ENCODE measurements around the gene STS. TPM values are rescaled to one million over a fixed set of nuclear protein-coding genes. Genes with fewer than 3 reads are reported as not detected.

Gene STS
- total RNA-seq, 1 experiment from 2014 or later = 70.0 TPM

DNA sequence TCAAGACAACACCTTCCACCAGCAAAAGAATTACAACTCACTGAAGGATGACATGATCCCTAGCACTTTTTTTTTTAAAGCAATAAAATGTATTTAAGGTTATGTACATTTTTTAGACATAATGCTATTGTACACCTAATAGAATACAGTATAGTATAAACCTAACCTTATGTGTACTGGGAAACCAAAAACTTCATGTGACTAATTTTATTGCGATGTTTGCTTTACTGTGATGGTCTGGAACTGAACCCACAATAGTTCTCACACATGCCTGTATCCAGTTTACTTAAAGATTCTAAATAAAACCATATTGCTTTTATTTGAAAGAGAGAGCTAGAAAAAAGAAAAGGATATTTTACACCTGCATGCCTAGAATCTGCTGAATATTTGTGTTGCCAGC is 4.4 kb upstream of the STS start:
- Histone ChIP-seq H3K4me1 (peaks cover 29% of the 10 kb centered on the region), H3K27me3 (replicated peaks; ENCODE audit: control insufficient read depth, insufficient read depth, low read length) (no peaks in the 10 kb centered on the region), H3K36me3 (ENCODE audit: control insufficient read depth, insufficient read depth, low read length) (no peaks in the 10 kb centered on the region), H3K4me3 (ENCODE audit: low read depth, low read length) (no peak overlapping the region), H3K9me3 (no peaks in the 10 kb centered on the region)
- Mint-ChIP-seq H3K4me1 (ENCODE audit: low read depth, unreplicated experiment) (peaks cover 7% of the 10 kb centered on the region), H3K27ac (ENCODE audit: unreplicated experiment) (no peak overlapping the region), H3K27me3 (ENCODE audit: insufficient read depth, unreplicated experiment) (no peaks in the 10 kb centered on the region), H3K4me3 (ENCODE audit: unreplicated experiment) (no peak overlapping the region), H3K36me3 (ENCODE audit: insufficient read depth, unreplicated experiment) (peaks cover 19% of the 10 kb centered on the region), H3K9me3 (ENCODE audit: unreplicated experiment) (no peaks in the 10 kb centered on the region)
- CTCF ChIA-PET = interaction anchor here (1.0 kb wide), 1 partner anchor 10 kb away, joined by 3 read pairs; no protein-coding TSS in a partner anchor
- BruUV-seq (replicated peaks) = no TSS peak
- intact Hi-C loops (cut with micrococcal nuclease; ENCODE audit: unreplicated experiment) = no loop called here
- POLR2A ChIA-PET = no interaction called here
- no peak for DNase-seq
- no peak for TF ChIP-seq CTCF (IDR thresholded peaks at IDR 0.05; ENCODE audit: insufficient read depth in 1 of 2, low read depth in 1 of 2, low read length in 1 of 2, severe bottlenecking in 1 of 2, unreplicated experiment in 1 of 2)

- no peaks in the 10 kb centered on the region for H3K36me3 ChIP-seq (ENCODE audit: control insufficient read depth, insufficient read depth, low read length)
- H3K9me3 Mint-ChIP-seq (ENCODE audit: unreplicated experiment) = no peaks in the 10 kb centered on the region
- ChIA-PET CTCF (interaction anchor here (1.0 kb wide), 1 partner anchor 11 kb away, joined by 3 read pairs; no protein-coding TSS in a partner anchor), POLR2A (interaction anchor here (0.6 kb wide), 1 partner anchor 11 kb away, joined by 3 read pairs; no protein-coding TSS in a partner anchor)
- no TSS peak for BruUV-seq (replicated peaks)
- peaks cover 7% of the 10 kb centered on the region for H3K4me1 Mint-ChIP-seq (ENCODE audit: low read depth, unreplicated experiment)
- TF ChIP-seq CTCF (IDR thresholded peaks at IDR 0.05; ENCODE audit: insufficient read depth in 1 of 2, low read depth in 1 of 2, low read length in 1 of 2, severe bottlenecking in 1 of 2, unreplicated experiment in 1 of 2) = no peak
- no peaks in the 10 kb centered on the region for H3K27me3 ChIP-seq (replicated peaks; ENCODE audit: control insufficient read depth, insufficient read depth, low read length)
- H3K9me3 ChIP-seq = no peaks in the 10 kb centered on the region
- no peaks in the 10 kb centered on the region for H3K27me3 Mint-ChIP-seq (ENCODE audit: insufficient read depth, unreplicated experiment)
- DNase-seq = peak; percentile 16 to 36
- H3K4me3 ChIP-seq (ENCODE audit: low read depth, low read length) = no peak overlapping the region
- intact Hi-C loops (cut with micrococcal nuclease; ENCODE audit: unreplicated experiment) = loop anchor here (1.0 kb wide), 1 partner anchor 12 kb away; no protein-coding TSS in a partner anchor
- peak overlapping the region; percentile 44 for H3K4me3 Mint-ChIP-seq (ENCODE audit: unreplicated experiment)
- H3K27ac Mint-ChIP-seq (ENCODE audit: unreplicated experiment) = peak overlapping the region; percentile 87
- H3K4me1 ChIP-seq = peaks cover 29% of the 10 kb centered on the region
- peaks cover 13% of the 10 kb centered on the region for H3K36me3 Mint-ChIP-seq (ENCODE audit: insufficient read depth, unreplicated experiment)
Measured at GRCh38 chrX:7143941-7144525, 3.5 kb upstream of the STS start.

DNA sequence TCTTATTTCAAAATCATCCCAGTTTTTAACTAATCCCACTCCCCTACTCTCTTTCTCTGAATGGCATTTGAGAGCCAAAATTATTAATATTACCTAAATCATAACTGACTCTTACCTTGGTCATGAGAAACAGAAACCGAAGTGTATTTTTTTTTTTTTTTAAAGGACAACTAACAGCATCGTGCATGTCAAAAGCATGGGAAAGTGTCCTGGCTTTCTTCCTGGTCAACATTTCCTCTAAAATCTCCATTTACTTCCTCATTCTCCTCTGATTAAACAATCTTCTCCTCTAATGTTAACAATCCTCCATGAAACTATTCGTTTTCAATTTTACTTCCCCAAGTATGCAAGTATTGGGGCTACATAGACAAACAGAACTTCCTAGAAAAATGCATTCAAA is 2.1 kb upstream of the STS start:
- H3K27me3 Mint-ChIP-seq (ENCODE audit: insufficient read depth, unreplicated experiment) = no peaks in the 10 kb centered on the region
- peaks cover 7% of the 10 kb centered on the region for H3K36me3 Mint-ChIP-seq (ENCODE audit: insufficient read depth, unreplicated experiment)
- H3K27ac Mint-ChIP-seq (ENCODE audit: unreplicated experiment) = peak overlapping the region; percentile 87
- Histone ChIP-seq H3K27me3 (replicated peaks; ENCODE audit: control insufficient read depth, insufficient read depth, low read length) (no peaks in the 10 kb centered on the region), H3K36me3 (ENCODE audit: control insufficient read depth, insufficient read depth, low read length) (no peaks in the 10 kb centered on the region), H3K9me3 (no peaks in the 10 kb centered on the region), H3K4me3 (ENCODE audit: low read depth, low read length) (no peak overlapping the region), H3K4me1 (peaks cover 29% of the 10 kb centered on the region)
- H3K4me3 Mint-ChIP-seq (ENCODE audit: unreplicated experiment) = peak overlapping the region; percentile 53
- CTCF ChIA-PET = no interaction called here
- intact Hi-C loops (cut with micrococcal nuclease; ENCODE audit: unreplicated experiment) = no loop called here
- no peak for DNase-seq
- H3K4me1 Mint-ChIP-seq (ENCODE audit: low read depth, unreplicated experiment) = peaks cover 7% of the 10 kb centered on the region
- no peak for TF ChIP-seq CTCF (IDR thresholded peaks at IDR 0.05; ENCODE audit: insufficient read depth in 1 of 2, low read depth in 1 of 2, low read length in 1 of 2, severe bottlenecking in 1 of 2, unreplicated experiment in 1 of 2)
- no peaks in the 10 kb centered on the region for H3K9me3 Mint-ChIP-seq (ENCODE audit: unreplicated experiment)
- POLR2A ChIA-PET = no interaction called here
- no TSS peak for BruUV-seq (replicated peaks)
